Coronary artery (tissue), 2 donors: ENCODE results near the gene MTA1.
A peak's percentile ranks its signal among the peaks of the same experiment; 100 is the strongest.

Source experiments
- DNase-seq: peaks from one replicate; pipeline ENCODE4 v3.0.0-alpha.2; 2017; ENCODE audit warnings: low spot score
- H3K27ac ChIP-seq, 2 donors: fragments of 200-600 bp; sonication (generic); one replicate each; pipeline ENCODE4 v1.5.1; 2016 to 2019
- H3K4me3 ChIP-seq: fragments of 200-600 bp; sonication (generic); 2 replicates; pipeline ENCODE4 v1.5.1; 2016; ENCODE audit warnings: mild to moderate bottlenecking, moderate library complexity
- CTCF ChIP-seq: fragments of 200-600 bp; sonication (generic); IDR thresholded peaks from one replicate; pipeline ENCODE4 v1.5.1; 2019; ENCODE audit warnings: antibody characterized with exemption

MTA1 gene

GRCh38 chr14:105484069-105484996, 64.7 kb downstream of the MTA1 start:
- peak; percentile 96 for DNase-seq
- TF ChIP-seq CTCF = no peak
- peak overlapping the region; percentile 7 for H3K4me3 ChIP-seq
- H3K27ac ChIP-seq = peak overlapping the region; percentile 96 to 100

GRCh38 chr14:105484997-105485393, 65.4 kb downstream of the MTA1 start:
- peak overlapping the region; percentile 7 for H3K4me3 ChIP-seq
- H3K27ac ChIP-seq = peak overlapping the region; percentile 96 to 100
- DNase-seq = no peak
- TF ChIP-seq CTCF = no peak

GRCh38 chr14:105485739-105486162, 66.1 kb downstream of the MTA1 start:
- DNase-seq = no peak
- peak overlapping the region; percentile 96 to 100 for H3K27ac ChIP-seq
- peak overlapping the region; percentile 85 for H3K4me3 ChIP-seq
- no peak for TF ChIP-seq CTCF

- no peak for TF ChIP-seq CTCF
- no peak for DNase-seq
- H3K4me3 ChIP-seq = peak within 1 kb of the TSS; percentile 85
- H3K27ac ChIP-seq = peak within 1 kb of the TSS; percentile 96 to 100
Measured at GRCh38 chr14:105486163-105486973, 66.7 kb downstream of the MTA1 start, which contains the start of gene CRIP1. CRIP1 (plus strand) TSS chr14:105486886; CDS start chr14:105487260, 374 bp downstream.

- Histone ChIP-seq H3K27ac (peak overlapping the region; percentile 96 to 100), H3K4me3 (peak overlapping the region; percentile 85)
- peak; percentile 95 for DNase-seq
- no peak for TF ChIP-seq CTCF
Measured at GRCh38 chr14:105486974-105487448, 67.4 kb downstream of the MTA1 start.

GRCh38 chr14:105487449-105487985, 67.9 kb downstream of the MTA1 start:
- no peak for DNase-seq
- peak overlapping the region; percentile 96 to 100 for H3K27ac ChIP-seq
- no peak for TF ChIP-seq CTCF
- H3K4me3 ChIP-seq = peak overlapping the region; percentile 85
